Subcutaneous abdominal adipose tissue (tissue), 5 donors: ENCODE measurements around the gene ACD.
"Not testable (repeated sequence)": the region's sequence is repeated elsewhere in the genome, so short reads cannot be mapped to it uniquely, and the experiment has no call there.

ENCODE experiments used
- H3K27ac ChIP-seq: one replicate; pipeline ENCODE4 v1.7.0; 2013; ENCODE audit warnings: low read depth, mild to moderate bottlenecking, inconsistent platforms, low read length, moderate library complexity
- H3K27me3 ChIP-seq, 5 donors: one replicate each; pipeline ENCODE4 v1.7.0; 2013; ENCODE audit warnings: low read length in 5 of 5, inconsistent platforms in 1 of 5; ENCODE audit not compliant: control insufficient read depth in 5 of 5, insufficient read depth in 4 of 5
- H3K36me3 ChIP-seq, 5 donors: one replicate each; pipeline ENCODE4 v1.7.0; 2013; ENCODE audit warnings: low read length in 5 of 5; ENCODE audit not compliant: control insufficient read depth in 5 of 5, insufficient read depth in 5 of 5
- H3K4me1 ChIP-seq, 5 donors: one replicate each; pipeline ENCODE4 v1.7.0; 2013; ENCODE audit warnings: low read length in 5 of 5, mild to moderate bottlenecking in 3 of 5, moderate library complexity in 1 of 5; ENCODE audit not compliant: control insufficient read depth in 5 of 5, insufficient read depth in 5 of 5
- H3K4me3 ChIP-seq, 5 donors: one replicate each; pipeline ENCODE4 v1.7.0; 2013; ENCODE audit warnings: low read length in 5 of 5, low read depth in 1 of 5
- H3K9ac ChIP-seq, 5 donors: one replicate each; pipeline ENCODE4 v1.7.0; 2013; ENCODE audit warnings: low read length in 5 of 5, mild to moderate bottlenecking in 4 of 5, moderate library complexity in 3 of 5
- H3K9me3 ChIP-seq, 5 donors: one replicate each; pipeline ENCODE4 v1.7.0; 2013; ENCODE audit warnings: low read length in 5 of 5; ENCODE audit not compliant: control insufficient read depth in 5 of 5
- donor health status: healthy.
- donor health status: healthy.
- donor health status: healthy.
- donor health status: healthy.
- donor health status: healthy.

ACD gene

GRCh38 chr16:67697422-67698185, 37.5 kb upstream of the ACD start:
- Histone ChIP-seq H3K9me3 (no peaks in the 10 kb centered on the region), H3K4me3 (no peak overlapping the region), H3K4me1 (peaks cover 0 to 13% (median 8%) of the 10 kb centered on the region in 5 donors), H3K36me3 (peaks cover 0 to 7% (median 6%) of the 10 kb centered on the region in 5 donors), H3K27me3 (no peaks in the 10 kb centered on the region), H3K27ac (no peak overlapping the region), H3K9ac (no peak overlapping the region)

DNA sequence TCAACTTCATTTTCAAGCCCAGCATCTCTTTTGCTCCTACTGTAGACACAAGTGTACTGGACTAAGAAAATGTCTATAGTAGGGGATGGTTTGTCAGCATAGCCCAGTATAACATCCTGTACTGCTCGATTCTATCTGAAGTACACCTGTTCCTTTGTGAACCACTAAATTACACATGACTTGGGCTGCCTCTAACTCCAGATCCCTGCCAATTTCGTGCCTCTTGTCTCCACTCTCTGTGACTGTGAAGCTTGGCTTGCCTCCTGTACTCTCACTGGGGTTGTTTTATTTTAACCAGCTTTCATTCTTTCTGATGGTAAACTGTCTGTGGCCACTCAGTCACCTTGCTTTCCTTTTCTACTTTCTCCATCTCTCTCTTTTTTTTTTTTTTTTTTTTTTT, 34.6 kb upstream of the ACD start:
- Histone ChIP-seq H3K36me3 (peaks cover 0 to 7% (median 6%) of the 10 kb centered on the region in 5 donors), H3K27me3 (no peaks in the 10 kb centered on the region), H3K4me1 (peaks cover 0 to 13% (median 8%) of the 10 kb centered on the region in 5 donors), H3K9ac (no peak overlapping the region), H3K4me3 (no peak overlapping the region), H3K9me3 (no peaks in the 10 kb centered on the region), H3K27ac (no peak overlapping the region)

DNA sequence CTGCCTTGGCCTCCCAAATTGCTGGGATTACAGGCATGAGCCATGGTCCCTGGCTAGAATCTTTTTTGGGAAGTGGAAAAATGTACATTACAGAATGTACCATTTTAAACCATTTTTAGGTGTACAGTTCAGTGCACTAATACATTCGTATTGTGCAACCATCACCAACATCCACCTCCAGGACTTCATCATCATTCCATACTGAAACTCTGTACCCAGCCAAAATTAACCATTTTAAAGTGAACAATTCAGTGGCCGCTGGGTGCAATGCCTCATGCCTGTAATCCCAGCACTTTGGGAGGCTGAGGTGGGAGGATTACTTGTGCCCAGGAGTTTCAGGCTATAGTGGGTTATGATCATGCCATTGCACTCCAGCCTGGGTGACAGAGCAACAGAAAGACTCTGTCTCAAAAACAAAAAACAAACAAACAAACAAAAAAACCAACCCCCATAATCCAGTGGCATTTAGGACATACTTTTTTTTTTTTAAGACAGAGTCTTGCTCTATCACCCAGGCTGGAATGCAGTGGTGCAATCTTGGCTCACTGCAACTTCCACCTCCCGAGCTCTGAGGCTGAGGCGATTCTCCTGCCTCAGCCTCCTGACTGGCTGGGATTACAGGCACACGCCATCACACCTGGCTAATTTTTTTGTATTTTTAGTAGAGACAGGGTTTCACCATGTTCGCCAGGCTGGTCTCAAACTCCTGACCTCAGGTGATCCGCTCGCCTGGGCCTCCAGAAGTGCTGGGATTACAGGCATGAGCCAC, 33.6 kb upstream of the ACD start:
- not testable (repeated sequence) for H3K27me3 ChIP-seq, H3K9ac ChIP-seq, H3K4me3 ChIP-seq, H3K9me3 ChIP-seq, H3K27ac ChIP-seq, H3K36me3 ChIP-seq
- peaks cover 0 to 13% (median 8%) of the 10 kb centered on the region in 5 donors for H3K4me1 ChIP-seq

GRCh38 chr16:67685388-67686112, 25.5 kb upstream of the ACD start:
- peaks cover 0 to 20% (median 13%) of the 10 kb centered on the region in 5 donors for H3K4me1 ChIP-seq

DNA sequence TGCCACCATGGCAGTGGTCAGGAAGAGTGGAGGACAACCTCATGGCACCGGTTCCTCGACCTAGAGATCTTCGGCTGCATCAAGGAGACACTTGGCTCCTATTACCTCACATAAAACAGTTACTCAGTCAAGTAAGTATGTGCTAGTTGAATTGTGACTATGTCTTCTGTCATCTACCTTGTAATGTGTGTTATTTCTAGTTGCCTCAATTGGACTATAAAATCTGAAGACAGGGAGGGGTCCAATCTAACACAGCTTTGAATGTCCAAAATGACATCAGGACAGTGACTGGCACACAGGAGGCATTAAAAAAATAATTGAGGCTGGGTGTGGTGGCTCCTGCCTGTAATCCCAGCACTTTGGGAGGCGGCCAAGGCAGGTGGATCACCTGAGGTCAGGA, 23.7 kb upstream of the ACD start:
- H3K27ac ChIP-seq, result no peak overlapping the region
- no peak overlapping the region for H3K9ac ChIP-seq
- H3K36me3 ChIP-seq, result peaks cover 0 to 31% (median 17%) of the 10 kb centered on the region in 5 donors
- H3K4me1 ChIP-seq, result peaks cover 0 to 21% (median 14%) of the 10 kb centered on the region in 5 donors
- no peaks in the 10 kb centered on the region for H3K27me3 ChIP-seq
- no peak overlapping the region for H3K4me3 ChIP-seq
- H3K9me3 ChIP-seq, result no peaks in the 10 kb centered on the region

More at GRCh38 chr16:67685388-67686112, 25.5 kb upstream of the ACD start:
- H3K9ac ChIP-seq, result peak overlapping the region in 1 of 5 donors; percentile 18
- peaks cover 0 to 25% (median 17%) of the 10 kb centered on the region in 5 donors for H3K36me3 ChIP-seq
- no peaks in the 10 kb centered on the region for H3K27me3 ChIP-seq
- peak overlapping the region; percentile 43 for H3K27ac ChIP-seq
- no peaks in the 10 kb centered on the region for H3K9me3 ChIP-seq
- no peak overlapping the region for H3K4me3 ChIP-seq

DNA sequence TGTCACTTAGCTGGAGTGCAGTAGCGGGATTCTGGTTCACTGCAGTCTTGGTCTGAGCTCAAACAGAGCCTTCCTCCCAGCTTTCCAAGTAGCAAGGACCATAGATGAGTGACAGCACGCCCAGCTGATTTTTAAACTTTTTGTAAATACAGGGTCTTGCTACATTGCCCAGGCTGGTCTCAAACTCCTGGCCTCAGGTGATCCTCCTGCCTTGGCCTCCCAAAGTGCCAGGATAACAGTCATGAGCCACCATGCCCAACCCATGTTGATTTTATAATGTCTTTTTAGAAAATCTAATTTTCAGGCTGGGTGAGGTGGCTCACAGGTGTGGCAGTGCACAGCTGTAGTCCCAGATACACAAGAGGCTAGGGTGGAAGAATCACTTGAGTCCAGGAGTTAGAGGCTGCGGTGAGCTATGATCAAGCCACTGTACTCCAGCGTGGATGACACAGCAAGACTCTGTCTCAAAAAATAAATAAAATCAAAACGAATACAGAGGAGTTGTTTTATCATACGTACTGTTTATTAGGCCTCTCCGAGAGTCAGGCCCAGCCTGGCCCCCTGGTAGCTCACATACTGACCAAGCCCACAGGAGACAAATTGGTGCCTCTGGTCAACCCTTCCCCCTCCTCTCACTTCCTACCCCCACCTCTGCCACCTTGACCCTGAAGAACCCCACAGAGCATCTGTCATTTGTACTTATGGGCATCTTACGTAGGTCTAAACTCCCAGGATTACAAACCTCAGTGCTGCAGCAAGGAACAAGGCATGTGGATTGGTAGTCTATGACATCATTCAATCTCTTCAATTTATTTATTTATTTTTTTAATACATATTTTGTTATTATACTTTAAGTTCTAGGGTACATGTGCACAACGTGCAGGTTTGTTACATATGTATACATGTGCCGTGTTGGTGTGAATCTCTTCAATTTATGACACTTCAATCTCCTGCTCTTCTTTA, 20.2 kb upstream of the ACD start:
- no peak overlapping the region for H3K4me3 ChIP-seq
- no peak overlapping the region for H3K9ac ChIP-seq
- H3K4me1 ChIP-seq, result peaks cover 6 to 37% (median 36%) of the 10 kb centered on the region in 5 donors
- H3K9me3 ChIP-seq, result no peaks in the 10 kb centered on the region
- H3K27me3 ChIP-seq, result no peaks in the 10 kb centered on the region
- H3K36me3 ChIP-seq, result peaks cover 0 to 33% (median 17%) of the 10 kb centered on the region in 5 donors
- no peak overlapping the region for H3K27ac ChIP-seq

- H3K27ac ChIP-seq, result peak overlapping the region; percentile 65
- peaks cover 0 to 23% (median 9%) of the 10 kb centered on the region in 5 donors for H3K36me3 ChIP-seq
- H3K4me1 ChIP-seq, result peaks cover 10 to 46% (median 43%) of the 10 kb centered on the region in 5 donors
These were observed 18.4 kb upstream of the ACD start for GRCh38 chr16:67678354-67679023.

GRCh38 chr16:67677712-67678111, 17.7 kb upstream of the ACD start:
- Histone ChIP-seq H3K36me3 (peaks cover 0 to 16% (median 4%) of the 10 kb centered on the region in 5 donors), H3K9me3 (no peaks in the 10 kb centered on the region), H3K27me3 (no peaks in the 10 kb centered on the region), H3K4me1 (peaks cover 18 to 54% (median 49%) of the 10 kb centered on the region in 5 donors), H3K4me3 (no peak overlapping the region), H3K9ac (peak overlapping the region in 1 of 5 donors; percentile 38), H3K27ac (peak overlapping the region; percentile 30)

More at GRCh38 chr16:67678354-67679023, 18.4 kb upstream of the ACD start:
- H3K4me3 ChIP-seq, result peak overlapping the region in 1 of 5 donors; percentile 6
- peak overlapping the region in 1 of 5 donors; percentile 39 for H3K9ac ChIP-seq
- H3K9me3 ChIP-seq, result no peaks in the 10 kb centered on the region
- no peaks in the 10 kb centered on the region for H3K27me3 ChIP-seq
